Activated CD4-positive, alpha-beta T cell treated with anti-CD3 and anti-CD28 coated beads for 1 hour (primary cell): ENCODE data around the gene THOP1.
"Not testable (repeated sequence)": the region's sequence is repeated elsewhere in the genome, so short reads cannot be mapped to it uniquely, and the experiment has no call there.

Experiments
- DNase-seq: peaks from one replicate; pipeline ENCODE4 v3.0.0-alpha.2; 2020

THOP1 gene

GRCh38 chr19:2817237-2817829 is 32.0 kb downstream of the THOP1 start:
- not testable (repeated sequence) for DNase-seq

- DNase-seq = peak; percentile 98
Measured at GRCh38 chr19:2819540-2820111, 34.3 kb downstream of the THOP1 start, which contains the start of gene ZNF554. Gene ZNF554, plus strand, starts transcription at chr19:2819868. Its CDS starts 204 bp downstream, at chr19:2820072.

GRCh38 chr19:2820112-2820702 is 34.9 kb downstream of the THOP1 start:
- DNase-seq = no peak

GRCh38 chr19:2822846-2823245 is 37.5 kb downstream of the THOP1 start:
- no peak for DNase-seq

- no peak for DNase-seq
Measured at GRCh38 chr19:2823646-2824045, 38.3 kb downstream of the THOP1 start.

- DNase-seq = no peak
Measured at GRCh38 chr19:2824129-2824528, 38.8 kb downstream of the THOP1 start.

GRCh38 chr19:2827022-2827421 is 41.7 kb downstream of the THOP1 start:
- no peak for DNase-seq

- no peak for DNase-seq
Measured at GRCh38 chr19:2827840-2828489, 42.7 kb downstream of the THOP1 start.

GRCh38 chr19:2834294-2834871 is 49.1 kb downstream of the THOP1 start:
- no peak for DNase-seq

- no peak for DNase-seq
Measured at GRCh38 chr19:2837430-2837829, 52.1 kb downstream of the THOP1 start.

GRCh38 chr19:2840794-2841791 is 55.8 kb downstream of the THOP1 start, which contains the start of gene ZNF555:
Gene ZNF555, plus strand, starts transcription at chr19:2841475. Its CDS starts 98 bp downstream, at chr19:2841573.
- peak; percentile 97 for DNase-seq

GRCh38 chr19:2841855-2842574 is 56.7 kb downstream of the THOP1 start:
- DNase-seq = no peak

GRCh38 chr19:2845107-2845506 is 59.8 kb downstream of the THOP1 start:
- no peak for DNase-seq

GRCh38 chr19:2846180-2846894 is 61.0 kb downstream of the THOP1 start:
- DNase-seq = no peak

- no peak for DNase-seq
Measured at GRCh38 chr19:2847507-2847906, 62.2 kb downstream of the THOP1 start.

GRCh38 chr19:2848616-2849015 is 63.3 kb downstream of the THOP1 start:
- DNase-seq = no peak

- DNase-seq = no peak
Measured at GRCh38 chr19:2850256-2850925, 65.1 kb downstream of the THOP1 start.

- no peak for DNase-seq
Measured at GRCh38 chr19:2852598-2852997, 67.3 kb downstream of the THOP1 start.

GRCh38 chr19:2853015-2853606 is 67.8 kb downstream of the THOP1 start:
- DNase-seq = no peak

- no peak for DNase-seq
Measured at GRCh38 chr19:2854849-2855248, 69.5 kb downstream of the THOP1 start.
